WERI-Rb-1 (cell line): ENCODE measurements around the gene TMUB1.
A peak's percentile ranks its signal among the peaks of the same experiment; 100 is the strongest.

Source experiments
- DNase-seq: peaks from one replicate; pipeline ENCODE4 v3.0.0-alpha.2; 2020
- H3K27ac ChIP-seq: fragments of 250-450 bp; sonication (Bioruptor Pico); 2 replicates; pipeline ENCODE4 v1.5.1; 2020; ENCODE audit warnings: mild to moderate bottlenecking, moderate library complexity
- H3K27me3 ChIP-seq: fragments of 250-450 bp; sonication (Bioruptor Pico); 2 replicates; pipeline ENCODE4 v1.5.1; 2021; ENCODE audit warnings: mild to moderate bottlenecking, low read depth, moderate library complexity; ENCODE audit not compliant: insufficient read depth, severe bottlenecking
- H3K36me3 ChIP-seq: fragments of 250-450 bp; sonication (Bioruptor Pico); 2 replicates; pipeline ENCODE4 v1.5.1; 2020; ENCODE audit warnings: mild to moderate bottlenecking, moderate library complexity
- H3K4me3 ChIP-seq: 2 replicates; pipeline ENCODE4 v1.5.1; 2011; ENCODE audit warnings: low read depth, mild to moderate bottlenecking, control low read depth, low read length
- H3K9me3 ChIP-seq: fragments of 250-450 bp; sonication (Bioruptor Pico); 2 replicates; pipeline ENCODE4 v1.5.1; 2021; ENCODE audit warnings: mild to moderate bottlenecking, moderate library complexity; ENCODE audit not compliant: severe bottlenecking
- CTCF ChIP-seq: IDR thresholded peaks from 2 replicates; pipeline ENCODE4 v1.5.1; 2011; ENCODE audit warnings: low read depth, mild to moderate bottlenecking, control low read depth, inconsistent platforms, low read length

The TMUB1 gene

GRCh38 chr7:151065516-151065915, 17.8 kb downstream of the TMUB1 start:
- TF ChIP-seq CTCF: no peak
- no peak for DNase-seq
- H3K4me3 ChIP-seq: no peak overlapping the region
- no peaks in the 10 kb centered on the region for H3K9me3 ChIP-seq
- no peak overlapping the region for H3K27ac ChIP-seq
- H3K27me3 ChIP-seq: no peaks in the 10 kb centered on the region
- peaks cover 67% of the 10 kb centered on the region for H3K36me3 ChIP-seq

GRCh38 chr7:151064993-151065392, 18.3 kb downstream of the TMUB1 start:
- no peak for TF ChIP-seq CTCF
- no peak for DNase-seq
- peaks cover 61% of the 10 kb centered on the region for H3K36me3 ChIP-seq
- H3K9me3 ChIP-seq: no peaks in the 10 kb centered on the region
- no peak overlapping the region for H3K27ac ChIP-seq
- H3K4me3 ChIP-seq: no peak overlapping the region
- H3K27me3 ChIP-seq: no peaks in the 10 kb centered on the region

GRCh38 chr7:151064454-151064853, 18.8 kb downstream of the TMUB1 start:
- peaks cover 56% of the 10 kb centered on the region for H3K36me3 ChIP-seq
- no peak overlapping the region for H3K4me3 ChIP-seq
- no peaks in the 10 kb centered on the region for H3K27me3 ChIP-seq
- no peaks in the 10 kb centered on the region for H3K9me3 ChIP-seq
- no peak overlapping the region for H3K27ac ChIP-seq
- DNase-seq: no peak
- TF ChIP-seq CTCF: no peak

GRCh38 chr7:151063212-151063561, 20.1 kb downstream of the TMUB1 start:
- TF ChIP-seq CTCF: no peak
- Histone ChIP-seq H3K36me3 (peaks cover 48% of the 10 kb centered on the region), H3K27me3 (no peaks in the 10 kb centered on the region), H3K27ac (no peak overlapping the region), H3K9me3 (no peaks in the 10 kb centered on the region), H3K4me3 (no peak overlapping the region)
- no peak for DNase-seq

- peak; percentile 90 for DNase-seq
- Histone ChIP-seq H3K9me3 (no peaks in the 10 kb centered on the region), H3K27ac (peak overlapping the region; percentile 69), H3K36me3 (peaks cover 42% of the 10 kb centered on the region), H3K4me3 (peak overlapping the region; percentile 37), H3K27me3 (no peaks in the 10 kb centered on the region)
- TF ChIP-seq CTCF: no peak
Observed at GRCh38 chr7:151062399-151063211, 20.7 kb downstream of the TMUB1 start.

GRCh38 chr7:151062111-151062398, 21.2 kb downstream of the TMUB1 start:
- peaks cover 37% of the 10 kb centered on the region for H3K36me3 ChIP-seq
- H3K9me3 ChIP-seq: no peaks in the 10 kb centered on the region
- no peak for TF ChIP-seq CTCF
- H3K27me3 ChIP-seq: no peaks in the 10 kb centered on the region
- no peak overlapping the region for H3K4me3 ChIP-seq
- H3K27ac ChIP-seq: peak overlapping the region; percentile 75
- DNase-seq: no peak
